ENCODE data around the gene PHTF2.
"Not testable (repeated sequence)": the region's sequence is repeated elsewhere in the genome, so short reads cannot be mapped to it uniquely, and the experiment has no call there.

PHTF2 gene

DNA sequence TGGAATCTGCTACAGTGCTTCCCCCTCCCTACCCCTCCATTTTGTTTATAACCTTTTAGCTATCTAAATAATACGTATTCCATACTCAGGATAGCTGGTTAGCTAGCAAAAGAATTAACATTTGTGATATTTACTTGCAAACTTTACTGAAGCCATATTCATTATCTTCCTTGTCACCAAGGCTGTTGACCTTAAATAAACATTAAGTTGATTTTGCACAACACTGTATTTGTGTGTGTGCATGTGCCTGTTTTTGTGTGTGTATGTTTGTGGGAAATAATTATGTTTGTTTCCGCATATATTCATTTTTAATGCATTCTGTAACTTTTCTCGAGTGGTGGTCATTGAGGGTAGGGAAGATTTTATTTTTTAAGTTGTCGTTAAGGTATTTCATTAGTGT lies 16.2 kb upstream of the PHTF2 start:
- DNase-seq (ENCODE audit: low read depth), result no peak
- TF ChIP-seq, protein P1, sequence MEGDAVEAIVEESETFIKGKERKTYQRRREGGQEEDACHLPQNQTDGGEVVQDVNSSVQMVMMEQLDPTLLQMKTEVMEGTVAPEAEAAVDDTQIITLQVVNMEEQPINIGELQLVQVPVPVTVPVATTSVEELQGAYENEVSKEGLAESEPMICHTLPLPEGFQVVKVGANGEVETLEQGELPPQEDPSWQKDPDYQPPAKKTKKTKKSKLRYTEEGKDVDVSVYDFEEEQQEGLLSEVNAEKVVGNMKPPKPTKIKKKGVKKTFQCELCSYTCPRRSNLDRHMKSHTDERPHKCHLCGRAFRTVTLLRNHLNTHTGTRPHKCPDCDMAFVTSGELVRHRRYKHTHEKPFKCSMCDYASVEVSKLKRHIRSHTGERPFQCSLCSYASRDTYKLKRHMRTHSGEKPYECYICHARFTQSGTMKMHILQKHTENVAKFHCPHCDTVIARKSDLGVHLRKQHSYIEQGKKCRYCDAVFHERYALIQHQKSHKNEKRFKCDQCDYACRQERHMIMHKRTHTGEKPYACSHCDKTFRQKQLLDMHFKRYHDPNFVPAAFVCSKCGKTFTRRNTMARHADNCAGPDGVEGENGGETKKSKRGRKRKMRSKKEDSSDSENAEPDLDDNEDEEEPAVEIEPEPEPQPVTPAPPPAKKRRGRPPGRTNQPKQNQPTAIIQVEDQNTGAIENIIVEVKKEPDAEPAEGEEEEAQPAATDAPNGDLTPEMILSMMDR (IDR thresholded peaks at IDR 0.05; ENCODE audit: low read depth, low read length, missing control alignments), result no peak
- H3K4me3 ChIP-seq (ENCODE audit: low read depth, low read length), result no peak overlapping the region
- in situ Hi-C loops (cut with HindIII; ENCODE audit: low sequenced_read_pairs), result no loop called here

- in situ Hi-C loops (cut with HindIII; ENCODE audit: low sequenced_read_pairs), result no loop called here
- TF ChIP-seq, protein P1 (IDR thresholded peaks at IDR 0.05; ENCODE audit: low read depth, low read length, missing control alignments), result no peak
- DNase-seq (ENCODE audit: low read depth), result no peak
- H3K4me3 ChIP-seq (ENCODE audit: low read depth, low read length), result no peak overlapping the region
Measured at GRCh38 chr7:77783111-77783510, 15.5 kb upstream of the PHTF2 start.

DNA sequence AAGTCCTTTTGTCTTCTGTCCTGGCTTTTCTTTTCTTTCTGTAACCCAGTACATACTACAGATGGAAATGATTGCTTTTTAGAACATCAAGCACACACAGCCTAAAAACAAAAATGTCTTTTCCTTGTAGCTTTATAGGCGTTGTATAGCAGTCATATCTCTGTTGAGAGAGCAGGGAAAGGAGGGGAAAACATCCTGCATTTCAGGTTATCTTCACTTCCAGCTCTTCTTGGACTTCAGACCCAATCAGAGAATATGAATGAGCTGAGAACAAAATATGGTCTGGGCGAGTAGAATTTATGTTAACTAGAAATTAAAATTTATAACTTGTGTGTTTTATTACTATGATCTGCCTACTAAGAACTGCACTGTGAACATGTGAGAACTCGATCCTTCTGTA lies 15.0 kb upstream of the PHTF2 start:
- in situ Hi-C loops (cut with HindIII; ENCODE audit: low sequenced_read_pairs), result no loop called here
- no peak for DNase-seq (ENCODE audit: low read depth)
- no peak overlapping the region for H3K4me3 ChIP-seq (ENCODE audit: low read depth, low read length)
- TF ChIP-seq, protein P1 (IDR thresholded peaks at IDR 0.05; ENCODE audit: low read depth, low read length, missing control alignments), result no peak

DNA sequence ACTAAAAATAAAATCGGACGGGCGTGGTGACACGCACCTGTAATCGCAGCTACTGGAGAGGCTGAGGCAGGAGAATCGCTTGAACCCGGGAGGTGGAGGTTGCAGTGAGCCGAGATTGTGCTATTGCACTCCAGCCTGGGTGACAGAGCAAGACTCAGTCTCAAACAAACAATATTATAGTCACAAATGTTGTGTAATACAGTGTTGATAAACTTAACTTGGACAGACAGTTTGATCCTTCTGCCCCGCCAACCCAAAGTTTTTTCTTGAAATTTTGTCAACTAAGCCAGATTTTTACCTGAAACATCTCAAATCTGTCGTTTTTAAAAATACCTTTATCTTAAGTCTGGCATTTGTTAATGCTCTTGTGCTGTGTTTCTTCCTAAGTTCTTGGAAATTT lies 14.1 kb upstream of the PHTF2 start:
- in situ Hi-C loops (cut with HindIII; ENCODE audit: low sequenced_read_pairs); H3K4me3 ChIP-seq (ENCODE audit: low read depth, low read length); DNase-seq (ENCODE audit: low read depth): not testable (repeated sequence)

- TF ChIP-seq, protein P1 (IDR thresholded peaks at IDR 0.05; ENCODE audit: low read depth, low read length, missing control alignments), result no peak
- in situ Hi-C loops (cut with HindIII; ENCODE audit: low sequenced_read_pairs), result no loop called here
- DNase-seq (ENCODE audit: low read depth), result no peak
- no peak overlapping the region for H3K4me3 ChIP-seq (ENCODE audit: low read depth, low read length)
Measured at GRCh38 chr7:77786018-77786417, 12.6 kb upstream of the PHTF2 start.

DNA sequence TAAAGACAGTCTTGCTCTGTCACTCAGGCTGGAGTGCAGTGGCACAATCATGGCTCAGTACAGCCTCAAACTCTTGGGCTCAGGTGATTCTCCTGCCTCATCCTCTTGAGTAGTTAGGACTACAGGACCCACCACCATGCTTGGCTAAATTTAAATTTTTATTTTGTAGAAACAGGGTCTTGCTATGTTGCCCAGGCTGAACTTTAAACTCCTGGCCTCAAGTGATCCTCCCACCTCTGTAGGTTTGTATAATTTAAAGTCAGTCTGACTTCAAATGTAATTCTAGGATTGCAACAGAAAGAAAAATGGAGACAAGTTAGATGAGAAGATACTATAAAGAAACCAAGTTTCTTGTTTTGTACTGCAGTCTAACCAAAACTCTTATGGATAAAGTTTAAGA lies 11.8 kb upstream of the PHTF2 start:
- no peak for DNase-seq (ENCODE audit: low read depth)
- in situ Hi-C loops (cut with HindIII; ENCODE audit: low sequenced_read_pairs), result no loop called here
- TF ChIP-seq, protein P1 (IDR thresholded peaks at IDR 0.05; ENCODE audit: low read depth, low read length, missing control alignments), result no peak
- H3K4me3 ChIP-seq (ENCODE audit: low read depth, low read length), result no peak overlapping the region

DNA sequence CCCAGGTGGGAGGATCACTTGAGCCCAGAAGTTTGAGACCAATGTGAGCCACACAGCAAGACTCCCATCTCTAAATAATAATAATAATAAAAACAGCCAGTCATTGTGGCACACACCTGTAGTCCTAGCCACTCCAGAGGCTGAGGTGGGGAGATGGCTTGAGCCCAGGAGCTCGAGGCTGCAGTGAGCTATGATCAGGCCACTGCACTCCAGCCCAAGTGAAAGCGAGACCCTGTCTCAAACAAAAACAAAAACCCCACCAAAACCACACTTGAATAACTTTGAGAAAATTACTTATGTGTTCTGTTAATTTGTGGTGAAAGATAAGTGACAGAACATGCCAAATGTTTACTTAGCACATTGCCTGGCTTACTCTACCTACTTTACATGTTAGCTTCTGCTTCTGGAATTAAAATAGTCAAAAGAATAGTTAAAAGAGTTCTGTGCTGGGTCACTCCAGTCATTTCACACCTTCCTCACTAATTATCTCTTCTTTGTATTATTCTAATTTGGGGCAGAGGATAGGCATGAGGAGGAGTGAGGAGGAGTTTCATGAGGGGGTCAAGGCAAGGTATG lies 10.2 kb upstream of the PHTF2 start:
- DNase-seq (ENCODE audit: low read depth), result no peak
- TF ChIP-seq, protein P1 (IDR thresholded peaks at IDR 0.05; ENCODE audit: low read depth, low read length, missing control alignments), result no peak
- in situ Hi-C loops (cut with HindIII; ENCODE audit: low sequenced_read_pairs), result no loop called here
- H3K4me3 ChIP-seq (ENCODE audit: low read depth, low read length), result no peak overlapping the region

Data from astrocyte of the cerebellum (primary cell).